ENCODE results near the gene ARHGAP8. TPM values are rescaled to one million over a fixed set of nuclear protein-coding genes. Genes with fewer than 3 reads are reported as not detected.

The ARHGAP8 gene
- total RNA-seq, 2 experiments from 2014 or later: 5.7 to 6.3 TPM

DNA sequence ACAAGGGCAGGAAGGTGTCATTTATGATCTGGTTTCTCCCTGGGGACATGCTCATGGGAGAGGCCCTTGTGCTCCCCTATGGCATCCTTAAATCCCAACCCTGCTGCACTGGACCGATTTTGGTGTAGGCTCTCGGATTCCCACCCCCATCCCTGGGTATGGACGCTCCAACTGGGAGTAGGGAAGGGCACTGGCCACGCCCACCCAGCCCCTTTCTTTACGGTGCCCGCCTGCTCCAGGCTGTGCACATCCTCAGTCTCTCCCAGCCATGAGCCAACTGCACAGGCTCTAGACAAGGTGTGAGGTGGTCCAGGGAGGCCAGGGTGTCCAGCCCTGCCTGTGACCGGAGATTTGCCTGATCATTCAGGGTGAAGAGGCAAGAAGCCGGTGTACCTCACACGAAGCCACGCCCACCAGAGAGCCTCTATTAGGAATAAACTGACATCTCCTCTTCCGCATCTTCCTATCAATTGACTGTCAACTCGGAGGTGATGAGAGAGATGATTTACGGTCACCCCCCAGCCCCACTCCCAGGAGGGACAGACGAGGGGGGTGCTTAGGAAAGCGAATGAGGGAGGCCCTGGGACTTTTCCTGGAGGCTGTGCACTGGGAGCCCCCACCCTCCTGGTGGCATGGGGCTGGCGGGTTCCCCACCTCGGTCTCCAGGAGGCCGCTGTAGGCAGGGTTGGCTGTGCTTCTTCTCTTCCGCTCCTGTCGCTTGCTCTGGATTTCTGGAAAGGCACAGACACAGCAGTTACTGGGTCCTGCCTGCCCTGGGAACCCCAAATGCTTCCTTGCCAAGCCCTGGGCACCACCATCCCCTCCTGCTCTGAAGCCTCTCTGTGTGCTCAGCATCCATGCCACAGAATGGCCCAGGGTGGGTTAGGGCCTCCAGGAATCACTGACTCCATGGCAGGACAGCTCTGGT, 140.7 kb downstream of the ARHGAP8 start:
- Mint-ChIP-seq H3K36me3 (ENCODE audit: low read depth) (no peaks in the 10 kb centered on the region), H3K27ac (no peak overlapping the region), H3K4me3 (no peak overlapping the region), H3K4me1 (ENCODE audit: low read depth) (no peaks in the 10 kb centered on the region), H3K27me3 (no peaks in the 10 kb centered on the region), H3K9me3 (no peaks in the 10 kb centered on the region)
- Histone ChIP-seq H3K4me3 (ENCODE audit: low read length) (no peak overlapping the region), H3K27ac (ENCODE audit: low read depth in 1 of 2, low read length in 2 of 2) (no peak overlapping the region), H3K36me3 (ENCODE audit: insufficient read depth, low read length) (no peaks in the 10 kb centered on the region), H3K4me1 (ENCODE audit: insufficient read depth, low read length) (no peaks in the 10 kb centered on the region), H3K27me3 (ENCODE audit: control insufficient read depth in 1 of 2, insufficient read depth in 2 of 2, low read length in 2 of 2) (no peaks in the 10 kb centered on the region), H3K9me3 (ENCODE audit: control insufficient read depth in 1 of 2, insufficient read depth in 1 of 2, low read length in 2 of 2) (peaks cover 0 to 1% of the 10 kb centered on the region in 2 experiments)
- intact Hi-C loops (cut with DNase I, micrococcal nuclease): no loop called here
- POLR2A ChIA-PET: no interaction called here
- peak in 1 of 14 experiments; percentile 19 for DNase-seq
- TF ChIP-seq, protein P1, sequence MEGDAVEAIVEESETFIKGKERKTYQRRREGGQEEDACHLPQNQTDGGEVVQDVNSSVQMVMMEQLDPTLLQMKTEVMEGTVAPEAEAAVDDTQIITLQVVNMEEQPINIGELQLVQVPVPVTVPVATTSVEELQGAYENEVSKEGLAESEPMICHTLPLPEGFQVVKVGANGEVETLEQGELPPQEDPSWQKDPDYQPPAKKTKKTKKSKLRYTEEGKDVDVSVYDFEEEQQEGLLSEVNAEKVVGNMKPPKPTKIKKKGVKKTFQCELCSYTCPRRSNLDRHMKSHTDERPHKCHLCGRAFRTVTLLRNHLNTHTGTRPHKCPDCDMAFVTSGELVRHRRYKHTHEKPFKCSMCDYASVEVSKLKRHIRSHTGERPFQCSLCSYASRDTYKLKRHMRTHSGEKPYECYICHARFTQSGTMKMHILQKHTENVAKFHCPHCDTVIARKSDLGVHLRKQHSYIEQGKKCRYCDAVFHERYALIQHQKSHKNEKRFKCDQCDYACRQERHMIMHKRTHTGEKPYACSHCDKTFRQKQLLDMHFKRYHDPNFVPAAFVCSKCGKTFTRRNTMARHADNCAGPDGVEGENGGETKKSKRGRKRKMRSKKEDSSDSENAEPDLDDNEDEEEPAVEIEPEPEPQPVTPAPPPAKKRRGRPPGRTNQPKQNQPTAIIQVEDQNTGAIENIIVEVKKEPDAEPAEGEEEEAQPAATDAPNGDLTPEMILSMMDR (IDR thresholded peaks at IDR 0.05): no peak
- ATAC-seq (ENCODE audit: poor library complexity): no peak
- CTCF ChIA-PET: no interaction called here

DNA sequence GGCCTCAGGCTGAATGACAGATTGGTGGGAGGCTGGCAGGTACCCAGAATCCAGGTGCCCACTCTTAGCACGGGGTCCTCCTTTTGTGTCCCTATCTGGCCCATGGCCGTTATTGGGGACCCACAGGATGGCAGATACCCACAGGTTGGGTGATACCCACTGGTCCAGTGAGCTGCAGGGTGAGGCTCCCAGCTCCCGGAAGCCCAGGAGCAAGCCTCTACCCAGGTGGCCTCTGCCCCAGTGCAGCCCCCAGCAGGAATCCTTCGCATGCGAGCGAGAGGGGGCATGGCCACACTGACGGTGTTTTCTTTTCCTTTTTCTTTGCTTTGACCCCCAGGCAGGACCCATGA, 141.3 kb downstream of the ARHGAP8 start:
- H3K27ac ChIP-seq (ENCODE audit: low read depth in 1 of 2, low read length in 2 of 2): no peak overlapping the region
- peaks cover 0 to 4% of the 10 kb centered on the region in 2 experiments for H3K9me3 ChIP-seq (ENCODE audit: control insufficient read depth in 1 of 2, insufficient read depth in 1 of 2, low read length in 2 of 2)
- DNase-seq: peak in 1 of 14 experiments; percentile 23
- TF ChIP-seq, protein P1 (IDR thresholded peaks at IDR 0.05): no peak
- H3K27me3 Mint-ChIP-seq: no peaks in the 10 kb centered on the region
- intact Hi-C loops (cut with DNase I, micrococcal nuclease): no loop called here
- H3K4me1 ChIP-seq (ENCODE audit: insufficient read depth, low read length): no peaks in the 10 kb centered on the region
- no peaks in the 10 kb centered on the region for H3K36me3 Mint-ChIP-seq (ENCODE audit: low read depth)
- H3K4me3 ChIP-seq (ENCODE audit: low read length): no peak overlapping the region
- ATAC-seq (ENCODE audit: poor library complexity): no peak
- no peaks in the 10 kb centered on the region for H3K4me1 Mint-ChIP-seq (ENCODE audit: low read depth)
- no peak overlapping the region for H3K4me3 Mint-ChIP-seq
- no peaks in the 10 kb centered on the region for H3K36me3 ChIP-seq (ENCODE audit: insufficient read depth, low read length)
- no peaks in the 10 kb centered on the region for H3K9me3 Mint-ChIP-seq
- no peaks in the 10 kb centered on the region for H3K27me3 ChIP-seq (ENCODE audit: control insufficient read depth in 1 of 2, insufficient read depth in 2 of 2, low read length in 2 of 2)
- ChIA-PET POLR2A (no interaction called here), CTCF (no interaction called here)
- no peak overlapping the region for H3K27ac Mint-ChIP-seq

DNA sequence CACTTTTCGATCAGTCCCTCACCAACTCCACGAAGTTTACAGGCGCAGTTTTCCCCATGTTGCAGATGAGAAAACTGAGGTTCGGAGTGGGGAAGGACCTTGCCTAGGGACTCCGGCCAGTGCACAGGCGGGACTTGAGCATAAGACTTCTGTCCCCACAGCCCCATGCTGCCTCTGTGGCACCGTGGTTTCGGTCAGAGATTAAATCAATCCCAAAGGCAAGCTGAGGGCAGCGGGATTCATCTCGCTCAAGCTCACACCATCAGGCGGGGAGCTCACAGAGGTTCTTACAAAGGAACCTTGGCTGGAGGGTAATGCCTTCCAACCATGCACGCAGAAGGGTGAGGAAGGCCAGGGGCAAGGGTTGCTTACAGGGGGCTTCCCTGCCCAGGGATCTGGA, 141.9 kb downstream of the ARHGAP8 start:
- Histone ChIP-seq H3K36me3 (ENCODE audit: insufficient read depth, low read length) (no peaks in the 10 kb centered on the region), H3K27ac (ENCODE audit: low read depth in 1 of 2, low read length in 2 of 2) (no peak overlapping the region), H3K27me3 (ENCODE audit: control insufficient read depth in 1 of 2, insufficient read depth in 2 of 2, low read length in 2 of 2) (no peaks in the 10 kb centered on the region), H3K9me3 (ENCODE audit: control insufficient read depth in 1 of 2, insufficient read depth in 1 of 2, low read length in 2 of 2) (peaks cover 0 to 4% of the 10 kb centered on the region in 2 experiments), H3K4me3 (ENCODE audit: low read length) (no peak overlapping the region), H3K4me1 (ENCODE audit: insufficient read depth, low read length) (no peaks in the 10 kb centered on the region)
- Mint-ChIP-seq H3K27ac (no peak overlapping the region), H3K27me3 (no peaks in the 10 kb centered on the region), H3K4me1 (ENCODE audit: low read depth) (no peaks in the 10 kb centered on the region), H3K36me3 (ENCODE audit: low read depth) (no peaks in the 10 kb centered on the region), H3K4me3 (no peak overlapping the region), H3K9me3 (no peaks in the 10 kb centered on the region)
- ChIA-PET POLR2A (no interaction called here), CTCF (no interaction called here)
- TF ChIP-seq, protein P1 (IDR thresholded peaks at IDR 0.05): no peak
- ATAC-seq (ENCODE audit: poor library complexity) (no peak), DNase-seq (peak in 1 of 14 experiments; percentile 11)
- intact Hi-C loops (cut with DNase I, micrococcal nuclease): no loop called here
